MM.1S (cell line): ENCODE results near the gene SNCA.

ENCODE experiments used
- CTCF ChIP-seq: fragments of 300-600 bp; sonication (generic); IDR thresholded peaks from 2 replicates; pipeline ENCODE4 v1.5.1; 2016; ENCODE audit warnings: antibody characterized with exemption, low read length, mixed read lengths
- EZH2phosphoT487 ChIP-seq: fragments of 300-600 bp; sonication (generic); IDR thresholded peaks from 2 replicates; pipeline ENCODE4 v1.6.1; 2018; ENCODE audit warnings: antibody characterized with exemption, low read length

DNA sequence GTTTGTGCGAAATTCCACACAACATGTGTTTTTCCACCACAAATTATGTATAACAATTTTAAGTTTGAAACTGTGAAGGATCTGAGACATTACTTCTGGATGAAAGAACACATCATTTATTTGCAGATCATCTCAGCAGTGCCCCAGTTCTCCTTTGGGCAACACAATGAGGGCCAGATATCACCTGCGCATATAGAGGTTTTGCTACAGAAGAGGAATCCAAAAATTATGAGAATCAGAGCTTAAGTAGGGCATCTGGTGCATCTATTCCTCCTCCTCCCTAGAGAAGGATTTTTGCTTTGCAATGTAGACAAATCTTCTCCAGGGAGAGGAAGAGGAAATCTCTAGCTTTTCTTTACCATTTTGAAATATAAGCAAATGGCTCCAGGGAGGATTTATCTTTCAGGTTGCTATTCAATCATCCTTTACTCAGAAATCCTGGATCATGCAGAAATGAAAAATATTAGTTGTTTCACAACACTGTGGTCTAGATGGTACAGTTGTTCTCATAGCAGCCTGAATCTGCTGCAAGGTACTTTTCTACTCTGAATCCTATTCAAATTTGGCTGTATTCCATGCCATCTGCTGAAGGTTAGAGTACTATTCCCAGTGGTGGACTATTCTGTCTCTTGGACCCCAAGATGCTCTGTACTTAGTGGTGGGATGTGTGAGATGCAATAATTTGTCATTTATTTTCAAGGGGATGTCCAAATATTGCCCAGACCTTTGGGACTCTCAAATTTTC is 132.1 kb downstream of the SNCA start:
- TF ChIP-seq CTCF, result no peak
- no peak for TF ChIP-seq EZH2phosphoT487
